GM21825 (cell line): ENCODE measurements around the gene PER3.

ENCODE experiments used
- ATAC-seq: cut with Tn5 transposase; IDR thresholded peaks from one replicate; pipeline ENCODE4 v1.9.1; 2021; ENCODE audit warnings: mild to moderate bottlenecking, moderate library complexity; ENCODE audit not compliant: unreplicated experiment

Gene PER3

DNA sequence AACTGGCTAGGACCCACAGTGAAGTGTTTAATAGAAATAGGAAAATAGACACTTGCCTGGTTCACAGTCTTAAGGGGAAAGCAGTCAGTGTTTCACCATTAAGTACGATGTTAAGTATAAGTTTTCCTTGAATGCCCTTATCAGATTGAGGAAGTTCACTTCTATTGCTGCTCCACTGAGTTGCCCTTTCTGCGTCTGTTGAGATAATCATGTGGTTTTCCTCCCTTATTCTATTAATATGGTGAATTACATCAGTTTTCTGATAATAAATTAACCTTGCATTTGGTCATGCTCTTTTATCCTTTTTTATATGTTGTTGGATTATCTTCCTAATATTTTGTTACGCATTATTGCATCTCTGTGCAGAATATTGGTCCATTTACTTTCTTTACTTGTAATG, 47.4 kb downstream of the PER3 start:
- no peak for ATAC-seq

DNA sequence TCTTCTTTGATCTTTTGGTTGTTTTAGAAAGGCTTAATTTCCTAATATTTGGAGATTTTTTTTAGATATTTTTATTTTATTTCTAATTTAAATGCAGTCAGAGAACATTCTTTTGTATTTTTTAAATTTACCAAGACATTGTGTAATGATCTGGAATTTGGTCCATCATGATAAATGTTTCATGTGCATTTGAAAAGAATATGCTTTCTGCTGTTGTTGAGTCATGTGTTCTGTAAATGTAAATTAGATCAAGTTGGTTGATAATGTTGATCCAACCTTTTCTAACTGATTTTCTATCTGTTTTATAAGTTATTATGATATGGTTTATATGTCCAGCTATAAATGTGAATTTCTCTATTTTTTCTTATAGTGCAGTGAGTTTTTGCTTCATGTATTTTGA, 48.9 kb downstream of the PER3 start:
- no peak for ATAC-seq

DNA sequence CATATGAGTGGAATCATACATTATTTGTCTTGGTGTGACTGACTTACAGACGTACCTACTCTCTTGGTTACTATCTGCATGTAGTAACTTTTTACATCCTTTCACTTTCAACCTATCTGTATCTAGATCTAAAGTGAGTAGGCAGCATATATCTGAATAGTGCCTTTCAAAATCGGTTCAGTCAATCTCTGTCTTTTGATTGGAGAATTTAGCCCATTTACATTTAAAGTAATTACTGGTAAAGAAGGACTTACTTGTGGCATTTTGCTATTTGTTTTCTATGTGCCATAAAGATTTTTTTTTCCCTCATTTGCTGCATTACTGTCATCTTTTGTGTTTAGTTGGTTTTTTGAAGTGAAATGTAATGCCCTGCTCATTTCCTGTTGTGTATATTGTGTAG, 54.6 kb downstream of the PER3 start:
- ATAC-seq = no peak

DNA sequence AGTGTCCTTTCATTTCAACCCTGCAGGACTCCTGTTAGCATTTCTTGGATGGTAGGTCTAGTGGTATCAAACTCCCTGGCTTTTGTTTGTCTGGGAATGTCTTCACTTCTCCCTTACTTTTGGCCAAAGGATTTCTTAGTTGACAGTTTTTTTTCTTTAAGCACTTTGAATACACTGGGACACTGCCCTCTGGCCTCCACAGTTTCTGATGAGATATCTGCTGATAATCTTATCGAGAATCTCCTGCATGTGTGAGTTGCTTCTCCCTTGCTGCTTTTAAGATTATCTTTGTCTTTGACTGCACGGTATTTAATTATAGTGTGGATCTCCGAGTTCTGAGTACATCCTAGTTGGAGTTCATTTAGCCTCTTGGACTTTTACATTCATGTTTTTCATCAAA, 55.4 kb downstream of the PER3 start:
- ATAC-seq = no peak

DNA sequence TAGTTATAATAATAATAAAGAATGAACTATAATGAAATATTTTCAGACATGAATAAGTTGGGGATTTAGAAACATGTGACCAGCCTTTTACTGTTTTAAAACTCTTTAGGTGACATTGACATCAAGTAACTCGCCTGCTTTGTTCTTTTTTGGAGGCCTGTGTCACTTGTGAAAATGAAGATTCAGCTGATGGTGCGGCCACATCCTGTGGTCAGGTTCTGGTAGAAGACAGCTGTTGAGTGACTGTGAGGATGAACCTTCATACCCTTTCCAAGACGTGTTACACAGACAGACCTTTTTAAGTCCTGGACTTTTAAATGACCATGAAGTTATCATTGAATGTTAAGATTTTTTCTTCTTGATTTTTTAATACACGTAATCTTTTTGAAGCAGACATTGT, 58.4 kb downstream of the PER3 start:
- ATAC-seq = no peak

DNA sequence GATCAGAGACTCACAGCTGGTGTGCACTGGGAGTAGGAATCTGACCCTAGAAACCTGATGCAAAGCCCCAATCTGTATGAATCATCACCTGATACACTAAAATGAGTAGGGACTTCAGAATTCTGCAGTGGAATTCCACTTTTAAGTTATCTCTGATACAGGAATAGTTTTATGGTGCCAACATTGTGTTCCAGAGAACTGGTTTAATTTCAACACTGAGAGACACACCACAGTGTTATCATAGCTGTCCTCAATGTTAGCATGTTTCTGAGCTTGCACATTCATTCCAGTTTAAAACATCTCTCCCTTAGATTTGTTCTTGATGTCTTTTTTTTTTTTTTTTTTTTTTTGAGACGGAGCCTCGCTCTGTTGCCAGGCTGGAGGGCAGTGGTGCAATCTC, 61.7 kb downstream of the PER3 start:
- ATAC-seq = no peak

DNA sequence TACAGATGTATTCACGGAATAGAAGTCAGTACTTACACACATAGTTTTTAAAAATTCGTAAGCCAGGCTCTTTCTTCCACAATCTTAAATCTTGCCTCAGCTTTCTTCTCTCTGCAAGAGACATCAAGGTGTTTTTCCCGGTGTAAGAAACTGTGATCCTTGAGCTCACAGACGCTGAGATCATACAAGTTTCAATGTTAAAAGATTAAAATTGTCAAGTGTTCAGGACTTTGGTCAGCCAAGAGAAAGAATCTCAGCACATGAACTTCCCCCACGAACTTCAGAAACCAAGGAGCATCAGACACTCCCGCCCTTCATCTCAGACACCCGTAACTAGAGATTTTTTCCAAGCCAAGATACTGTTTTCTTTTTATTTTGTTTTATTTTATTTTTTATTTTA, 62.6 kb downstream of the PER3 start:
- ATAC-seq = no peak

DNA sequence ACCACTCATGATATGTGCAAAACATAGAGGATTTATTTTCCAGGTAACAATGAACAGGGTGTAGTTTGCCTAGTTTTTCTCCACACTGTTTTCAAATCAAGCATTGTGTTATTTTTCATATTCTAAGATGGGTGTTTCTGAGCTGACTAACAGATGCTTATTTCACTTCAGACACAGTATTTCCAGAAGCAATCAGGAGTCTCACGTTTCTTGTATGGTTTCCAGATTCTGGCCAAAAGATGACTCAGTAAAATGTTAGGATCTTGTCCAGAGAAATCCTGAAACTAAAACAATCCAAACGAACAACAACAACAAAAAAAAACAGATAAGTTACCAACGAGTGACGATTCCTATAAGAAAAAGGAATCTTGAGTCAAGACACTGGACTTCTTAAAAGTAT, 63.5 kb downstream of the PER3 start:
- ATAC-seq = no peak

DNA sequence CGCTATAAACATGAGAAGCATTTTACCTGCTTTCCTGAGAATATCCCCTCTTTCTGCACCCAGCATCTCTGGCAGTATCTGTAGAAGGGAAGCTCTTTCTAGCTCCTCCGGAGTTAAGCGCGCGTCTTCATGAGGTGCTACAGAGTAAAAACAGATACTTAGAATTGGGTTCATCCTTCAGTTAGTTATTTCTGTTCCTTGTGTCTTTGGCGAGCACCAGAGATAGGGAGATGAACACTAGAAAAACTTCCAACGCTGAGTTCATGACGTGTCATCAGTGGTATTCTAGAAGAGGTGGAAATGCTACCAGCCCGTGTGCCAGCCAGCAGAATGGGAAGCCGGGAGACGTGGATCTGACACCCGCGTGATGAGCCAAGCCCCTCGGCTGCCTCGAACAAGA, 66.7 kb downstream of the PER3 start:
- ATAC-seq = no peak

DNA sequence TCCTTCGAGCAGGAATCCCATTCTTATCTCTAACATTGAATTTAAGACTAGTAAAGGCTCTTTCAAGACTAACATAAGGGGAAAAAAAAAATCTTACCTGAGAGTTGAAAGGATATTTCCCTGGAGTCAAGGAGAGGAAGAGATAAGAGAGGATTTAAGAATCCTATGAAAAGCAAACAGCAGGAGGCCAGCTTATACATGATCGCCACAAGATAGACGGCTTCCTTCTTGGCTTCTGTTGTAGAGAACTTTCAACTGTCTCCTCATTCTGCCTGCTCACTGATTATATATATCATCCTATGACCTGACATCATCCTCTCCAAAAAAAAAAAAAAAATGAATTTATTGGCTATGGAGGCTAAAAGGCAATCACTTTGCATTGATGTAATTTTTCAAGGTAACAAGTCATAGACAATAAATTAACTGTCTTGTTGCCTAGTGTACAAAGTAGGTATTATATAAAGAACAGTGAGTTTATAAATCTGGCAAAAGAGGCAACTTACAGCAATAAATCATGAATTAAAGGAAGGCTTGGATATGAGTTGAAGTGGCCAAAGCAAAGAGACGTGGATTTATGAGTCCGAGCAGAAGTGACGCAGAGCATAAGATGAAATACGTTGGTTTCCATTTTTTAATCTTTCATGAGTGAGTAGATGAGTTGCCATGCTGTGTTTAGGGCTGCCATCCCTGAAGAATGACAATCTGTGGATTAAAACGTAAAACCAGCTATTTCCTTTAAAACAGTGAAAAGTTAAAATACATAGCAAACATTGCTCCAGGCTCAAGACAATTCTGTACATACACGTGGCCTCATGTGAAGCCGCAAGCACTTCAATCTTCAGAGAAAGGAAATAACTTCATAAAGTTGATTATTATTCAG, 69.0 kb downstream of the PER3 start, which contains the start of gene UTS2:
Gene UTS2, minus strand, starts transcription at position 262 of the 880 bp plus-strand sequence. Its CDS starts 62 bp downstream, at position 200.
- no peak for ATAC-seq

DNA sequence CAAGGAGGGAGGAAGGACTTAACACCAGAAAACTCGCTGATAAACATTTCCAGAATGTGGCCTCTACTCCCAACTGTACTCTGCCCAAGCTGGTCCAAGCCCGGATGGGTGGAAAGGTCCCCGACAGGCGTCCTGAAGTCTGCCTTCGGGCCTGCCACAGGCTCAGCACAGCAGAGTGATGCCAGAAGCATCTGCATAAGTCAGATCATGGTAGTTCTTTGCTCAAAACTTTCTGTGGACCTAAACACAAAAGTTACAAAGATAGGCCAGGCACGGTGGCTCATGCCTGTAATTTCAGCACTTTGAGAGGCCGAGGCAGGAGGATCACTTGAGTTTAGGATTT, 69.6 kb downstream of the PER3 start:
- no peak for ATAC-seq

DNA sequence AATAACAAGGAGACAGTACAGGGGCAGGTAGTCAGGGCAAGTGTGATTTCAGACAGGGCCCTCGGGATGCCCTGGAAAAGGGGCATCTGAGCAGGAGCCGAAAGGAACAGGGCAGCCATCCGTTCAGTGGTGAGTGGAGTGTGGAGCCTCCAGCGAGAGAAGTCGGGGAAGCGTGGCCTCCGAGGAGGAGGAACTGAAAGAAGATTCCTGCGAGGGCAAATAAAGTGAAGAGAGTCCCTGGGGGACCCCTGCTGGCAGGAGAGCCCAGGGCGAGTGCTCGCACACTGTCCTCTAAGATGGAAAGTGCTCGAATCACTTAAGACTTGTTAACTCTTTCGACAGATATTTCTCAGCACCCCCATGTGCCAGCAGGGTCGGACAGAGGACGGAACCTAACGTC, 72.3 kb downstream of the PER3 start:
- no peak for ATAC-seq

DNA sequence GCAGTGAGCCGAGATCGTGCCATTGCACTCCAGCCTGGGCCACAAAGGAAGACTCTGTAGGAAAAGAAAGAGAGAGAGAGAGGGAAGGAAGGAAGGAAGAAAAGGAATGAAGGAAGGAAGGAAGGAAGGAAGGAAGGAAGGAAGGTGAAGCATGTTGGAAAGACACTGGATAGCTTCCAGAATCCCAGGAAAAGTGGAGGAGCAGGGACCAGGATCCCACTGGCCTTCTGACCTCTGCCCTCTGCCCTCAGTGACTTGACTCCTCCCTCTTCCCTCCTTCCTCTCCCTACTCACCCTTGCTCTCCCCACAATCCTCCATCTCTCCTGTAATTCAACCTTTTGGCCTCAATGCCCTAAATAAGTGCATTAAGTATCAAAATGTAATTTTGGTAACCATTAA, 72.9 kb downstream of the PER3 start:
- no peak for ATAC-seq

DNA sequence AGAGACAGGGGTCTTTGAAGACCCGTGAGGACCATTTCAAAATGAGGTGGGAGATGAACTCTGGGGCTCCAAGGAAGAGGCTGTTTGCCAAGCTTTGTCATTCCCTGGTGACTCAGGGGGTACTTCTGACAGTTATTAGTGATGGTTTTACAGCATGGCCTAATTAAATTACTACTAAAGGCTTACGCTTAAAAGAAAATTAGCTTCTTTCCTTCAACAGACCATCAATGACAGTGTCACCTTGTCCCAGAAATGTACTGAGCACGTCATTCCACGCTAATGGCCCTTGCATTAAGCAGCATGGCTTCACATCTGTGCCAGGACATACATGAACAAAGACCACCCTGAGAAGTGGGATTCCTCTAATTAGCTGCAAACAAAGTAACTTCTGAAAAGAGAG, 73.9 kb downstream of the PER3 start:
- no peak for ATAC-seq

DNA sequence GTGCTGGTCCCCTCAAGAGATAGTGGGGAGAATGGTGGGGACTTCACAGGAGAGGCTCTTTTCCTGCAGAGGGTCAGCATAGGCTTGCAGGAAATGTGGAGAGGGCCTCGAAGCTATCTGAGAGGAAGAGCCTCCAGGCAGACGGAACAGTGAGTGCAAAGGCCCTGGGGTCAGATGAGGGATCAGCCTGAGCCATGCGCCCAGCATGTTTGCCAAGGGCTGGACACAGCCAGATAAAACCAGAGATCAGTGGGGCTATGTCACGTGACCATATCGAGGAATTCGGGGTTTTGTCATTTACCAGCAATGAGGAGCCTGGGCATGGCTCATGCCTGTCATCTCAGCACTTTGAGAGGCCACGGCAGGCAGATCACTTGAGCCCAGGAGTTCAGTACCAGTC, 75.3 kb downstream of the PER3 start:
- no peak for ATAC-seq

DNA sequence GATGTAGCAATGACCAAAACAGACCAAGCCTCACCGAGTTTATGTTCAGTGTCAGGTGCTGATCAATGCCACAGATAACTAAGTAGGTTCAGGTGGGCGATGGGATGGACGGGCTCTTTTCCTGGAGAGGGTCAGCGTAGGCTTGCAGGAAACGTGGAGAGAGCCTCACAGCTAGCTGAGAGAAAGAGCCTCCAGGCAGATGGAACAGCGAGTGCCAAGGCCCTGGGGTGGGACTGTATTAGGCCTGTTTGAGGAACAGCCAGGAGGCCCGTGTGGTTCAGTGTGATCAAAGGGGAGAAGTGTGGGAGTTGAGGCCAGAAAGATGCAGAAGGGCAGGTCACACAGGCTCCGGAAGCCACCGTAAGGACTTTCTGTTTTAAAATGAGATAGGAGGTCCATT, 76.0 kb downstream of the PER3 start:
- no peak for ATAC-seq

DNA sequence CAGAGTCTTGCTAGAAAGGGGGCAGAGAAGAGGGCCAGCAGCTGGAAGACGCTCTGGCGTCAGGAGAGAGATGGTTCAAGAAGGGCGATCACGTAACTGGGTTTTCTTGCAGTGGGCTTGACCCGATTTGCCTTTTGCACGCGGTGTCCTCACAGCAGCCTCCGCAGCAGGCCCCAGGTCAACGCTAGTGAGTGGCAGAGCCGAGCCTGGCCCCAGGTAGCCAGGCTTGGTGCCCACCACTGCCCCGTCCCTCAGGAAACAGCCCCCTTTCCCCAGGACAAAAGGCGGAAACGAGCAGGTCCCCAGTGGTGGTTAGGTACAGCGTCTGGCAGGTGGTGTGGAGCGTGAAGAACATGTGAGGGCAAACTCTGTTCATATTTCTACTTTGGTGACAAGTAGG, 77.4 kb downstream of the PER3 start:
- ATAC-seq = no peak

DNA sequence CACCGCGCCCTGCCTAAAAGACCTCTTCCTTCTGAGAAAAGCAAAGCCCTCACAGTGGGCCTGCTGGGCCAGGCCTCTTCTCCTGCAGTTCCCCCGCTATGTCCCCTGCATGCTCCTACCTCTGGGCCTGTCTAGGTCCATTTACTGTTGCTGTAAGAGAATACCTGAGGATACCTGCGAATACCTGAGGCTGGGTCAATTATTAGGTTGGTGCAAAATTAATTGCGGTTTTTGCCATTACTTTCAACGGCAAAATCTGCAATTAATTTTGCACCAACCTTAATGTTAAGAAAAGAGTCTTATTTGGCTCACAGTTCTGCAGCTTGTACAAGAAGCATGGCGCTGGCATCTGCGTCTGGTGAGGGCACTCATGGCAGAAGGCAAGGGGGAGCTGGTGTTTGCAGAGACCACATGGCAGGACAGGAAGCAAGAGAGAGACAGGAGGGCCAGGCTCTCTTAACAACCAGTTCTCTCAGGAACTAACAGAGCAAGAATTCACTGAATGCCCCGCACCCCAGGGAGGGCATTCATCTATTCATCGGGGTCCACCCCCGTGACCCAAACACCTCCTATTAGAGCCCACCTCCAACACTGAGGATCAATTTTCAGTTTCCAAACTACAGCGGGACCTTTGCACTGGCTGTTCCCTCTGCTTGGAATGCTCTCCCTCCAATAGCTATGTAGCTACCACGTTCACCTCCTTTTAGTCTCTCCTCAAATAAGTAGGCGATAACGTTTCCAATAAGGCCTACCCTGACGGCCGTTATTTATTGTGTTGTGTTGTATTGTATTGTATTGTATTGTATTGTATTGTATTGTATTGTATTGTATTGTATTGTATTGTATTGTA, 78.3 kb downstream of the PER3 start:
- ATAC-seq = no peak

DNA sequence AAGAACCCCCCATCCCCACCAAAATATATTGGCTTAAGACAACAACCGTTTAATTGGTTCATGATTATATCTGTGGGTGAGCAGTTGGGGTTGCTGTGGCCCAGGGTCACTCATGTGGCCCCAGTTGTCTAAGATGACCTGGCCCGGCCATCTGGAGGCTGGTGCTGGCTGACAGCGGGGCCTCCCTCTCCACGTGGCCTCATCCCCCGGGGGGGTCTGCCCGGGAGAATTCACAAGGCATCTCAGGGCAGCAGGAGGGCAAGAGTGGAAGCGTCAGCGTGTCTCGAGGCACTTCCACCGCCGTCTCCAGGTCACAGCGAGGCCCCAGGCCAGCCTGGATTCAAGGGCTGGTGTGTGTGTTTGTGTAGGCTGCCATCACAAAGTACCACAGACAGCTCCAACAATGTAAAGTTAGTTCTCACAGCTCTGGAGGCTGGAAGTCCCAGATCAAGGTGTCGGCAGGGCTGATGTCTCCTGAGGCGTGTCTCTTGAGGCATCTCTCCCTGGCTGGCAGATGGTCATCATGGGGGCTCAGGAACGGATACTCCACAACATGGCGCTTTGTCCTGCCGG, 79.8 kb downstream of the PER3 start:
- no peak for ATAC-seq

DNA sequence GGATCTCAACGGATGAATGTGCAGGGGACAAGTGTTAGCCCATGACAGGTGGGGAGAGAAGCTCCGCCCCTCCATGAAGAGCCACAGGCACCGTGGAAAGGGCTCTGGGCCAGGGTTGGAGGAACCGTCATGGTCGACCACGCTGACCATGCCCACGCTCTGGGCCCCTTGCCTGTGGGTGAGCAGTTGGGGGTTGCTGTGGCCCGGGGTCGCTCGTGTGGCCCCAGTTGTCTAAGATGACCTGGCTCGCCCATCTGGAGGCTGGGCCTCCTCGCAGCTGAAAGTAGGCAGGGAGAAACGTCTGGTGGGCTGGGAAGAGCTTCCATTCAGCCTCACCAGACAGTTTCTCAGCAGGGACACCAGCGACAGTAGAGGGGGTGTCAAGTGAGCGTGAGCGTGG, 81.9 kb downstream of the PER3 start:
- ATAC-seq = no peak

DNA sequence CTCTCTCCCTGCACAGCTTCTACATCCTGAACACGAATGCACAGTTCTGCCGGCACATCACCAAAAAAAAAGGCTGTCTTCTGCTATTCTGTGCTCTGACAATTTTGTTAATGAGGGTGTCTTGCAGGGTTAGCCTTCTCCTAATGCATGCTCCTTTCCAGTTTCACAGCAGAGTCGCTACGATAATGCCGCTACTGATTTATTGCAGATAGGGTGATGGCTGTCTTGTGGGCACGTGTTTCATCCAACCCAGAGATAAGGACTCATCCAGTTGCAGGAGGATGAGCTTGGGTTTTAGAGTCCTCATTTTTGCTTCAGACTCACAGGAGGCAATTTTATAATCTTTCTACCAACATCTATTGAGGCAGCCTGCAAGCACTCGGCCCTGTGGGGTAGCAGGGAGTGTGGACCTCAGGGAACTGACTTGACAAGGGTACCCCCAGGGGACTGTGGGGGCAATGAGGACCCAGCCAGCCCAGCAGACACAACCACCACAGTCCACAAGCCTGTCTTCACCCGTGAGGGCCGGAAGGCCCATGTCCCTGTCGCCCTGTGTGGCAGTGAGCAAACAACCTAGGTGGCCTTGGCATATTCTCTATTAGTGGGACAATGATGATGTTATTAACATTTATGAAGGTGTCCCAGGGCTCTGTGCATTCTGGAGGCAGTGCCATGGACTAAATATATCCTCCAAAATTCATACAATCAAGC, 84.1 kb downstream of the PER3 start:
- ATAC-seq = no peak
